Measurements from ENCODE around the gene GALNT6. TPM values are rescaled to one million over a fixed set of nuclear protein-coding genes. Genes with fewer than 3 reads are reported as not detected.

Gene GALNT6
- total and polyA plus RNA-seq, 10 donors = 5.8 to 29.4 (median 18.2) TPM

- intact Hi-C loops (cut with DNase I; ENCODE audit: low total_unique reads) = loop anchor here (5.0 kb wide), 2 partner anchors 107 to 387 kb away; a partner anchor contains a TSS
- H3K27me3 ChIP-seq (replicated peaks in 1 of 7) = peaks cover 0 to 31% (median 15%) of the 10 kb centered on the region in 7 donors
- no peaks in the 10 kb centered on the region for H3K36me3 ChIP-seq
- peaks cover 4 to 20% (median 14%) of the 10 kb centered on the region in 6 donors for H3K4me1 ChIP-seq
- TF ChIP-seq CTCF (IDR thresholded peaks at IDR 0.05 in 8 of 11, conservative IDR thresholded peaks at IDR 0.05 in 3 of 11) (peak in 10 of 11 experiments; percentile 49 to 83 (median 71)), POLR2AphosphoS5 (IDR thresholded peaks at IDR 0.05) (peak in 2 of 3 donors; percentile 54 to 68), POLR2A (IDR thresholded peaks at IDR 0.05) (no peak)
- H3K4me3 ChIP-seq = peak within 1 kb of the TSS; percentile 60 to 83 (median 74)
- 3 to 7% (median 4%) methylated on average over 41 to 73 of the region's 73 CpGs for WGBS, 5 donors
- DNase-seq = peak; percentile 95
- H3K9me3 ChIP-seq = no peaks in the 10 kb centered on the region
- peak within 1 kb of the TSS in 2 of 8 donors; percentile 8 to 25 for H3K27ac ChIP-seq
Observed at GRCh38 chr12:51424662-51425539, 33.7 kb upstream of the GALNT6 start, which contains the start of gene SLC4A8. Gene SLC4A8 (plus strand): TSS chr12:51424831. CDS start chr12:51424988, 157 bp downstream.

GRCh38 chr12:51424094-51424661, 33.0 kb upstream of the GALNT6 start:
- peak overlapping the region; percentile 60 to 83 (median 74) for H3K4me3 ChIP-seq
- TF ChIP-seq POLR2AphosphoS5 (IDR thresholded peaks at IDR 0.05) = no peak
- no peak for TF ChIP-seq CTCF (IDR thresholded peaks at IDR 0.05 in 8 of 11, conservative IDR thresholded peaks at IDR 0.05 in 3 of 11)
- no peak for TF ChIP-seq POLR2A (IDR thresholded peaks at IDR 0.05)
- intact Hi-C loops (cut with DNase I; ENCODE audit: low total_unique reads) = loop anchor here (5.0 kb wide), 2 partner anchors 108 to 388 kb away; a partner anchor contains a TSS
- no peaks in the 10 kb centered on the region for H3K36me3 ChIP-seq
- no peaks in the 10 kb centered on the region for H3K9me3 ChIP-seq
- peaks cover 0 to 31% (median 15%) of the 10 kb centered on the region in 7 donors for H3K27me3 ChIP-seq (replicated peaks in 1 of 7)
- DNase-seq = no peak
- H3K27ac ChIP-seq = no peak overlapping the region
- 24 to 35% (median 25%) methylated on average over 10 of the region's 10 CpGs for WGBS, 5 donors
- peaks cover 4 to 17% (median 14%) of the 10 kb centered on the region in 6 donors for H3K4me1 ChIP-seq

GRCh38 chr12:51421266-51421884, 30.2 kb upstream of the GALNT6 start:
- H3K4me3 ChIP-seq = no peak overlapping the region
- no peaks in the 10 kb centered on the region for H3K36me3 ChIP-seq
- no peaks in the 10 kb centered on the region for H3K9me3 ChIP-seq
- intact Hi-C loops (cut with DNase I; ENCODE audit: low total_unique reads) = loop anchor here (5.0 kb wide), 2 partner anchors 111 to 391 kb away; a partner anchor contains a TSS
- H3K4me1 ChIP-seq = peaks cover 4 to 17% (median 14%) of the 10 kb centered on the region in 6 donors
- DNase-seq = no peak
- peaks cover 0 to 31% (median 15%) of the 10 kb centered on the region in 7 donors for H3K27me3 ChIP-seq (replicated peaks in 1 of 7)
- H3K27ac ChIP-seq = no peak overlapping the region
- 72 to 79% (median 74%) methylated on average over 5 of the region's 5 CpGs for WGBS, 5 donors
- TF ChIP-seq CTCF (IDR thresholded peaks at IDR 0.05 in 8 of 11, conservative IDR thresholded peaks at IDR 0.05 in 3 of 11) (peak in 10 of 11 experiments; percentile 24 to 71 (median 46)), POLR2A (IDR thresholded peaks at IDR 0.05) (no peak)
